ENCODE measurements around the gene MAPKBP1.

DNA sequence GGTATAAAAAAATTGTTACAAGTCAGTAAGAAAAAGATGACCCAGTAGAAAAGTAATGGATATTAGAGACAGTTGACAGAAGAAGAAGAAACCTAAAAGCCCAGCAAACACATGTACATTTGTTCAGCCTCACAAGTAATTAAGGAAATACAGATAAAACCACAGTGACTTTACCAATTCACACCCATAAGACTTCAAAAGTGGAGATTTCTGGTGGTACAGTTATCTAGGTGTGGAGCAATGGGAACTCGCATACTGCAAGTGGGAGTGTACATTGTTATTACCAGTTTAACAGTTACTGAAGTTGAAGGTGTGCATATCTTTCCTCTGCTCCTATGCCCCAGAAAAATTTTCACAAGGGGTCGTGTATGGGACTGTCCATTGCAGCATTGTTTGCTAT, 18.1 kb upstream of the MAPKBP1 start:
- TF ChIP-seq, protein P1, sequence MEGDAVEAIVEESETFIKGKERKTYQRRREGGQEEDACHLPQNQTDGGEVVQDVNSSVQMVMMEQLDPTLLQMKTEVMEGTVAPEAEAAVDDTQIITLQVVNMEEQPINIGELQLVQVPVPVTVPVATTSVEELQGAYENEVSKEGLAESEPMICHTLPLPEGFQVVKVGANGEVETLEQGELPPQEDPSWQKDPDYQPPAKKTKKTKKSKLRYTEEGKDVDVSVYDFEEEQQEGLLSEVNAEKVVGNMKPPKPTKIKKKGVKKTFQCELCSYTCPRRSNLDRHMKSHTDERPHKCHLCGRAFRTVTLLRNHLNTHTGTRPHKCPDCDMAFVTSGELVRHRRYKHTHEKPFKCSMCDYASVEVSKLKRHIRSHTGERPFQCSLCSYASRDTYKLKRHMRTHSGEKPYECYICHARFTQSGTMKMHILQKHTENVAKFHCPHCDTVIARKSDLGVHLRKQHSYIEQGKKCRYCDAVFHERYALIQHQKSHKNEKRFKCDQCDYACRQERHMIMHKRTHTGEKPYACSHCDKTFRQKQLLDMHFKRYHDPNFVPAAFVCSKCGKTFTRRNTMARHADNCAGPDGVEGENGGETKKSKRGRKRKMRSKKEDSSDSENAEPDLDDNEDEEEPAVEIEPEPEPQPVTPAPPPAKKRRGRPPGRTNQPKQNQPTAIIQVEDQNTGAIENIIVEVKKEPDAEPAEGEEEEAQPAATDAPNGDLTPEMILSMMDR (IDR thresholded peaks at IDR 0.05): no peak
- TF ChIP-seq POLR2A (IDR thresholded peaks at IDR 0.05): no peak
